Stimulated activated CD8-positive, alpha-beta memory T cell treated with anti-CD3 and anti-CD28 coated beads, Interleukin-4, amount 100 ng/mL, for 24 hours (primary cell): ENCODE measurements around the gene DZIP1L.

Source experiments
- DNase-seq: peaks from one replicate; pipeline ENCODE4 v3.0.0-alpha.2; 2020; ENCODE audit warnings: low read depth

DZIP1L gene

GRCh38 chr3:138031536-138031935 is 83.9 kb downstream of the DZIP1L start:
- no peak for DNase-seq

- no peak for DNase-seq
Observed at GRCh38 chr3:138030734-138031280, 84.6 kb downstream of the DZIP1L start.

GRCh38 chr3:138027821-138028220 is 87.6 kb downstream of the DZIP1L start:
- DNase-seq: no peak

GRCh38 chr3:138025553-138025952 is 89.9 kb downstream of the DZIP1L start:
- no peak for DNase-seq

GRCh38 chr3:138023754-138024153 is 91.7 kb downstream of the DZIP1L start:
- DNase-seq: no peak

GRCh38 chr3:138019281-138020069 is 95.9 kb downstream of the DZIP1L start:
- DNase-seq: no peak

- DNase-seq: no peak
Observed at GRCh38 chr3:138016065-138016464, 99.3 kb downstream of the DZIP1L start.

GRCh38 chr3:138012526-138012925 is 102.9 kb downstream of the DZIP1L start:
- no peak for DNase-seq
